GM19438 (cell line): ENCODE data around the gene ADGRD2.
A peak's percentile ranks its signal among the peaks of the same experiment; 100 is the strongest.
"Not testable (repeated sequence)": the region's sequence is repeated elsewhere in the genome, so short reads cannot be mapped to it uniquely, and the experiment has no call there.

Source experiments
- ATAC-seq: cut with Tn5 transposase; IDR thresholded peaks from one replicate; pipeline ENCODE4 v1.9.1; 2021; ENCODE audit warnings: low read depth; ENCODE audit not compliant: unreplicated experiment

ADGRD2 gene, protein sequence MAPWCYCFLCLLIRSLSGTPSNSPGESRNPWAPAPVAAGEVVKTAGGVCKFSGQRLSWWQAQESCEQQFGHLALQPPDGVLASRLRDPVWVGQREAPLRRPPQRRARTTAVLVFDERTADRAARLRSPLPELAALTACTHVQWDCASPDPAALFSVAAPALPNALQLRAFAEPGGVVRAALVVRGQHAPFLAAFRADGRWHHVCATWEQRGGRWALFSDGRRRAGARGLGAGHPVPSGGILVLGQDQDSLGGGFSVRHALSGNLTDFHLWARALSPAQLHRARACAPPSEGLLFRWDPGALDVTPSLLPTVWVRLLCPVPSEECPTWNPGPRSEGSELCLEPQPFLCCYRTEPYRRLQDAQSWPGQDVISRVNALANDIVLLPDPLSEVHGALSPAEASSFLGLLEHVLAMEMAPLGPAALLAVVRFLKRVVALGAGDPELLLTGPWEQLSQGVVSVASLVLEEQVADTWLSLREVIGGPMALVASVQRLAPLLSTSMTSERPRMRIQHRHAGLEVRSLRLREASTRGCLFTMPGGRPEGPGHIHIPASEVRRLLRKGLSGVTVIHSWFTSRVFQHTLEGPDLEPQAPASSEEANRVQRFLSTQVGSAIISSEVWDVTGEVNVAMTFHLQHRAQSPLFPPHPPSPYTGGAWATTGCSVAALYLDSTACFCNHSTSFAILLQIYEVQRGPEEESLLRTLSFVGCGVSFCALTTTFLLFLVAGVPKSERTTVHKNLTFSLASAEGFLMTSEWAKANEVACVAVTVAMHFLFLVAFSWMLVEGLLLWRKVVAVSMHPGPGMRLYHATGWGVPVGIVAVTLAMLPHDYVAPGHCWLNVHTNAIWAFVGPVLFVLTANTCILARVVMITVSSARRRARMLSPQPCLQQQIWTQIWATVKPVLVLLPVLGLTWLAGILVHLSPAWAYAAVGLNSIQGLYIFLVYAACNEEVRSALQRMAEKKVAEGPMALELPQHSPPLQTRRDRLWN

DNA sequence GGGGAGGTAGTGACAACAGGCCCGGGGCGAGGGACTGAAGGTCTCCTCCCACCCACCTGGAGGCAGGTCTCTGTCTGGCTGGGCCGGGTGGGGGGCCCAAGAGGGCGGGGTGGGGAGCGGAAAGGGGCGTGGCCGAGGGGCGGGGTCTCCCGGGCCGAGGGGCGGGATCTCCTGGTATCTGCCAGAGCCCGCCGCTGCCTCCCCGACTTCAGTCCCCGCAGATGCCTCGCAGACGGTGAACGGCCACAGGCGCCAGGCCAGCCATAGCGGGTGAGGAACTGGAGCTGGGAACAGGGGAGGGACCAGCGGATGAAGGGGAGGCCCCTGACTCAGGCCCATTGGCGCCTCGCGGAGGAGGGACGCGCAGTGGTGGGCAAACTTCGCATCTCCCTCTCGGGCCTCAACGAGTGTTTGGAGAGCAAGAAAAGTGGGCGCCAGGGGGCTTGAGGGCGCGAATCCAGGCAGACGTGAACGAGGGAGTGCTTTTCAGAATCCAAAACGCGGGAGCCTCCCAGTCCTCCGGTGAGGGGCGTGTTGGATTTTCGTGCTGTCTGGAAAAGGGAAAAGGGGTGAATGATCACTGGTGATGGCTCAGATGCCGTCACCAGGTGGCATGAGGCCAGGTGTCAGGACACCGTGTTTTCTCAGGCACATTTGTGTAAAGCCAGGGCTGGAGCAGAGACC is at the start of gene ADGRD2:
Gene ADGRD2, plus strand, starts transcription at position 211 of the 684 bp plus-strand sequence. CDS start 1,216 bp downstream, outside the sequence.
- ATAC-seq: no peak

DNA sequence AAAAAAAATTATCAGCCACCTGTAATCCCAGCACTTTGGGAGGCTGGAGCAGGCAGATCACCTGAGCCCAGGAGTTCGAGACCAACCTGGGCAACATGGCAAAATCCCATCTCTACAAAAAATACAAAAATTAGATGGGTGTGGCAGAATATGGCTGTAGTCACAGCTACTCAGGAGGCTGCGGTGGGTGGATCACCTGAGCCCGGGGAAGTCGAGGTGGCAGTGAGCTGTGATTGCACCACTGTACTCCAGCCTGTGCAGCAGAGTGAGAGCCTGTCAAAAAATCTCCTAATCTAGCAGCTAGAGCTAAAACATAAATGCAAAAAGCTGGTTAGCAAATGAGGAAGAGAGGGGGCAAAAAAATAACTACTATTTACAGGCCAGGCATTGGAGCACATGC is 47.0 kb upstream of the ADGRD2 start:
- no peak for ATAC-seq

DNA sequence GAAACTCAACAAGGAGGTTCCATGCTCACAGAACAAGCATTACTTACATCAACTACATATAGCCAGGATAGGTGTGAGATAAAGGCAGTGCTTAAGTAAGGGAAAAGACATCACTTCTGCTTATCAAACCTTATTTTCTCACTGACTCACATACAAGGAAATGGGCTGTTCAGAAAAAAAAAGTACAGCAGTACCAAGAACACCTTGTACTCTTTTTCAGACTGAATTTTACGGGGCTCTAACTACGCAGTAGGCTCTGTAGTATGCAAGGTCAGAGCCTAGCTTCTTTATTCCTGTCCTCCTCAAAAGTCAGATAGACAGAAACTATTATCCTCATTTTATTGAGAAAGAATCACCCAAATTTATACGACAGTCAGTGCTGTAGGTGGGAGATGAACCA is 40.8 kb upstream of the ADGRD2 start:
- ATAC-seq: no peak

DNA sequence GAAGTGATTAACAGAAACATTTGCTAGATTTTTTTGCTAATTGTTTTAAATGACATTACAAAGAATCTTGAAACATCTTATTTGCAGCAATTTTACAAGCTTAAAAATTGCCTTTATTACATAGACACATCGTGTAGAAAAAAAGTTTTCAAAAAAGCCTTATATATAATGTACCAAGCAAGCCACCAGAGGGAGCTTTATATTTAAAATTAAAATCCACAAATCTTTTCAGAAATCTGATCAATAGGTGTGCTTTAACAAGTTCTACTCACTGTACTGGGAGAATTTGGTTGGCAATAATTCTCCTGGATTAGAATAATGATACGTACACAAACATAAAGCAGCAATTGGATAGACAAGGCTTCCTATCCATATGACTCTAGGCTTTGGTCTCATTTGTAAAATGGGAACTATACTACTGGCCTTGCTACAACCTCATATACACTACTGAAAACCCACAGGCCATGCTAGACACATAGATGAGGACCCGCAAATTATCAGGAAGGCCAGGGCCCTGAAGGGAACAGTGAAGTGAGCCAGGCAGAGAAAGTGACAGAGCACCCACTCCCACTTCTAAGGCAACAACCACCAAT is 39.8 kb upstream of the ADGRD2 start:
- no peak for ATAC-seq

DNA sequence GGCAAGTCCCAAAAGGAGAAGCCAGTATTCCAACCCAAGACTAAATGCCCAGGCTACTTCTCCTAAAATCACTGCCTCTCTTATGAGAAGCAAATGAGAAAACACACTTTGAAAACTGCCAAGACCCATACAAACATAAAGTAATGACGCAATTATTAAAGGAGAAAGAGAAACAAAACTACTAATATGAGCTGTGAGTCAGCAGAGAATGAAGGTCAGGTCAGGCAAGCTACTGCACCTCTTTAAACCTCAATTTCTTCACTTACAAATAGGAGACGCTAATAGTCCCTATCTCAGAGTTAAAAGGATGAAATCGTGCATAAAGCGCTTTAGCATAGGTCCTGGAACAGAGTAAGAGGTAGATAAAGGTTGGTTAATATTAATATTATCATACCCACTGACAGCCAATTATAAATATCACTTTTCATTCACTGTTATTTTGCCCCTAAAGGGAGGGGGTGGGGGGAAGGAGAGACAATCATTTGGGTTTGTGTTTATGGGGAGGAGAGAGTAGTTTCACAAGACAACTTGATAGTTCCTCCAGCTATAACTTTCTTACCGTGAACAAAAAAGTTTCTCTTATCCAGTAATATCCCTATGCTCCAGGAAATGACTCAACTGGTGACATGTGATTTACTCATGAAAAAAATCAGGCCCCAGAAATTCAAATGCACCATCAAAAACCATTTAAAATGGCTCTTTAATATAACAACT is 38.6 kb upstream of the ADGRD2 start:
- no peak for ATAC-seq

DNA sequence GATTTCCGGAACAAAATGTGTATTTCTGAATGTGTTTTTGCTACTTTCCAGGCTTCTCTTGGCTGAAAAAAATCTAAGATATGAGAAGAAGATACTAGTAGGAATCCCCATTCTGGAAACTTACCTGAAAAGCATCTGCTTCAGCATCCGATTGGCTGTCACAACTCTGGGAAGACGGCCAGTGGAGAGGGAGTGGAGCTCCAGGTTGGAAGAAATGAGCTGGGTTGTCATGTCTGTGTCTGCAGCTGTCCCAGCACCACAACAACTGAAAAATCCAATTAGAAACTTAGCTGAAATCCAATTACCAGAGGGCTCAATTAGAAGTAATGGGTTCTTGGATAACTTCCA is 38.0 kb upstream of the ADGRD2 start:
- no peak for ATAC-seq

DNA sequence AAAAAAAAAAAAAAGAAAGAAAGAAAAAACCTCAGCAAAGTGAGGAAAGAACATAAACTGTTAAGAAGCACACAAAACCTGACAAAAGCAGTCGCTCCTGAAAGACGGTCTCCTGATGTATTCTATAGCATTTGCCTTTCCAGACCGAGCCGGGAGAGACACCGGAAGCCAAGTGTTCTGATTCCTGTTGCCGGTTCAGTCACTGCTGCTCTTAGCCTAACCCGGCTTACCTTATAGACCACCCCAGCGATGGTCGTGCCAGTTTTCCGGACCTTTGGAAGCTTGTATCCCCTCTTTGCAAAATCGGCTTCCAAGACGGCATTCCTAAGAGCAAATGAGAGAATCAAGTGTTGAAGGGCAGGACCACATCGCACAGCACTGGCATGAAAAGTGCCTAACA is 35.6 kb upstream of the ADGRD2 start:
- no peak for ATAC-seq

DNA sequence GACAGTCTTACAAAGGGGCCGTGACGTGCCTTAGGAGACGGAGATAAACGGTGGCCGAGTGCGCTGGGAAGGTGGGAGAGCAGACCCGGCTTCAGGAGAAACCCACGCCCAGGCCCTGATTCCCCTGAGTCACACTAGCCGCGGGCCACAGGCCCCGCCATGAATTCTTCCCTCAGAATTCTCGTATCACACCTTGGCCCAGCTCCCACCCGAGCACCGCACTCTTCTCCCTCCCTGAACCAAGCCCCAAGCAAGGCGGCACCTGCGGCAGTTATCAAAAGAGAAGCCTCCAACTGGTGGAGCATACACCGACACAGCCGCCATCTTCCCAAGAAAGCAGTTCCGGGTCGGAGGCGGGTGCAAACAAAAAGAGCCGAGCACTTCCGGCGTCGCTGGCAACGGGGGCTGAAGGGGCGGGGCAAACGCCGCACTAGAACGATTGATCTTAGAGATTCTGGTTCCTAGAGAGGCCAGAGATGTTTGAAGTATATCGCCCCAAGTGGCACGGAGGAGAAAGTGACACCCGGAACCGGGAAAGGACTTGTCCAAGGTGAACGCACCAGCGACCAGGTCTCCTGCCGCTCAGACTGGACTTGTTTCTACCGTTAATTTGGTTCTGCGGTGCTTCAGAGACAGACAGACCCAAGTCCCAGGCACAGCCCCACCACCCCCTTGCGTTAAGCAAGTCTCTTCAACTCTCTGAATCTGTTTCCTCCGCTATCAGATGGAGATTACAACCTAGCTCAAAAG is 35.0 kb upstream of the ADGRD2 start, which contains the start of gene PSMB7:
Gene PSMB7, minus strand, starts transcription at position 341 of the 750 bp plus-strand sequence. Its CDS starts 17 bp downstream, at position 324.
- peak; percentile 90 for ATAC-seq

DNA sequence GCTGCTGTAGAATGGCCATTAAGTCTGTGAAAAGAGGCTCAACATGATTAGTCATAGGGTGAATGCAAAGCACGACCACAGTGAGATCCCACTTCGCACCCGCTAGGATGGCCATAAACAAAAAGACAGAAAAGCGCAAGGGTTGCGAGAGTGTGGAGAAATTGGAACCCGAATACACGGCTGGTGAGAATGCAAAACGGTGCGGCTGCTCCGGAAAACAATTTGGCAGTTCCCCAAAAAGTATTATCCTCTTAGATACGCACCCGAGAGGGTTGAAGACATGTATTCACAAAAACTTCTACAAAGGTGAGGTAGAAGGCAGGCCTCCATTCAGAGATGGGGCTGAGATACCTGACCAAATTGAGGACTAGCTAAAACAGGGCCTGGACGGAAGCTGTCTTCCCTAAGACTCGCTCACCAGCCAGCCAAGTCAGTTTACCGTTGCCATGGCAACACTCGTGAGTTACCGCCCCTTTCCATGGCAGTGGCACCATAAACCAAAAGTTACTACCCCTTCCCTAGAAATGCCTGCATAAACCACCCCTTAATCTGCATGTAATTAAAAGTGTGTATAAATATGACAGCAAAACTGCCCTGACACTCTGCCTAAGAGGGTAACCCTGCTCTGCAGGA is 34.3 kb upstream of the ADGRD2 start:
- no peak for ATAC-seq

DNA sequence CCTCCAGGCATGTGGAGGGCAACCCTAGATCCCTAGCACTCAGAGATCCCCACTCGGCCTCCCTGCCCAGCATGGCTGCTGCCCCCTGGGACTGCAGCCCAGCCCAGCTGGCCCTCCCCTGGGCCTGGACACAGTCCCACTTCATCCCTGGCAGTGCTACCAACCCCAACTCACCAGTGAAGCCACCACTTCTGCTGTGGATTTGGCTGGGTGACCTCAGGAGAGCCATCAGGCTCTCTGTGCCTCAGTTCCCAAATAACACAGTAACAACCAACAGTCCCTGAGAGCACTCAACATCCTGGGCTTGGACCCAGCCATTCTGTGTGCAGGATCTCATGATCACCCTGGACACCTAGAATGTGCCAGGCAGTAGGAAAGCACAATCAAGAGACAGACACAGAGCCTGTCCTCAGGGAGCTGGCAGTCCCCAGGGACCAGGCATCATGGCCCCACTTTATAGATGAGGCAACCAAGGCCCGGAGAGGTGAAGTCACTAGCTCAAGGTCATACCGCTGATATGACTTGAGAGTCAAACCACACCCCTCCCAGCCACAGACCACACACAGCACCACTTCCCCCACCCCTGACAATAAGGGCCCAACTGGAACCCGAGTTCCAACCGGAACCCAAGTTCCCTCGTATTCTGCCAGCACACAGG is 30.3 kb upstream of the ADGRD2 start:
- ATAC-seq: no peak

DNA sequence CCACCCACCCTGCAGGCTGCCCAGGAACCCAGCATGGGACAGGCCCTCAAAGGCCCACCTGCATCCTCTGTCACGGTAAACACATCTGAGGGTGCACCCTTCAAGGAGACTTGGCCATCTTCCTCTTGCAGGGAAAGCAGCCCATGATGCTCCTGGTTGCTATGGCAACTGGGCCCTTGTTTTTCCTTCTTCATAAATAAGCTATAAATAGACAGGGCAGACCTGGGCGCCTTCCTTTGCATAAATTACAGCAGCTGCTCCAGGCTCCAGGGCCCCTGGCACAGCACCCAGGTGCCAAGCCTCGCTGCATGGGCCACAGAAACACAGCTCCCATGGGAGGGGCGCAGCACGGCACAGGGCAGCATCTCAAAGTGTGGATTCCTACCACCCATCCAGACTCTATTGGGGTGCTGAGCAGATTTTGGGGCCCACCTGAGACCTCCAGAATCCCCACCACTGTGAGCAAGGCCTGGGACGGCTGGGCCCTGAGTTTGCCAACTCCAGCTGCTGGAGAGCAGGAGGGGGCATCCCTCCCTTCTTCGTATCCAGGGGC is 29.2 kb upstream of the ADGRD2 start:
- ATAC-seq: no peak

DNA sequence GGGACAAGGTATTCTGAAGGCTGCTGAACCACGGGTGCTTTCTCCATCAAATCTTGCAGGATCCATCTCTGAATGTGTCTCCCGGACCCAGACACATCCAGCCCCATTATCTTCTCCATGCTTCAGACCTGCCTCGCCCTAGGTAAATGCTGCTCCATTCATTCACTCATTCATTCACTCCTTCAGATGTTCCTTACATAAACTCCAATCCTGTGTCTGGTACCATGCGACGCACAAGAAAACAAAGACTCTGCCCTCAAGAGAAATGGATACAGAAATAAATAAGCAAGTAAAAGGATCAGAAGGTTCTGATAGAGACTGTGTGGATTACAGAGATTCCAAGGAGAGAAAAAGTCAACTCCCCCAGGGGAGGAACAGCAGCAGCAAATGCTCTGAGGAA is 27.1 kb upstream of the ADGRD2 start:
- ATAC-seq: no peak

DNA sequence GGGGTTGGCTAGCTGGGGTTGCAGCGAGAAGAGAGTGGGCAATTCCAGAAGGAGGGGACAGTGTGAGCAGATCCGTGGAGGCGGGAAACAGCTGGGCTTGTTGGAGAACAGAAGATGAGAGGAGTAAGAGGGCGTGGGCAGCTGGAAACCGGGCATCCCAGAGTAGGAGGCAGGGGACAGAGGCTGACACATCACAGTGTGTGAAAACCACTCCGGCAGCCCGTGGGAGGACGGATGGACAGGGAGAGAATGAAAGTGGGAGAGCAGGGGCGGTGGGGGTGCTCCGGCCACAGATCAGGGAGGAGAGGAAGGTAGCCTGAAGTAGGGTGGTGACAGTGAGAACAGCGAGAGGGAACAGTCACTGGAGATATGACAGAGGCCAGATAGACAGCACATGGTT is 26.7 kb upstream of the ADGRD2 start:
- ATAC-seq: no peak

DNA sequence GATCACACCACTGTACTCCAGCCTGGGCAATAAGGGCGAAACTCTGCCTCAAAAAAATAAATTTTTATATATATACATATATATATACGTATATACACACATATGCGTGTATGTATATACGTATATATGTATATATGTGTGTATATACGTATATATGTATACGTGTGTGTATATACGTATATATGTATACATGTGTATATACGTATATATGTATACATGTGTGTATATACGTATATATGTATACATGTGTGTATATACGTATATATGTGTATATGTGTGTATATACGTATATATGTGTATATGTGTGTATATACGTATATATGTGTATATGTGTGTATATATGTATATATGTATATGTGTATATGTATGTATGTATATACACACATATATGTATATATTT is 24.5 kb upstream of the ADGRD2 start:
- not testable (repeated sequence) for ATAC-seq

DNA sequence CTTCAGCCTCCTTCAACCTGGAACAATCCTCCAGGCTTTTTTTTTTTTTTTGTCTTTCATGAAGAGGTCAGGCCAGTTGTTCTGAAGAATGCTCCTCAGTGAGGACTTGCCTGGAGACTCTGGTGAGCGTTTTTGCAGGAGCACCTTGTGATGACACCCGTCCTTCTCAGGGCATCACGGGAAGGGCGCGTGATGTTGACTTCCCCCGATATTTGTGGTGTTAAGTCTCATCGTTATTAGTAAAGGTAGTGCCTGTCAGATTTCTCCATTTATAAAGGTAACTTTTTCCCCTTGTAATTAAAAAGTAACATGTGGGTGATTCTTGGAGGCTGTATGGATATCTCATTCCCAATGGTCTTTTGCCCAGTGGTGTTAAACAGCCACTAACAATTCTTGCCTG is 23.9 kb upstream of the ADGRD2 start:
- no peak for ATAC-seq

DNA sequence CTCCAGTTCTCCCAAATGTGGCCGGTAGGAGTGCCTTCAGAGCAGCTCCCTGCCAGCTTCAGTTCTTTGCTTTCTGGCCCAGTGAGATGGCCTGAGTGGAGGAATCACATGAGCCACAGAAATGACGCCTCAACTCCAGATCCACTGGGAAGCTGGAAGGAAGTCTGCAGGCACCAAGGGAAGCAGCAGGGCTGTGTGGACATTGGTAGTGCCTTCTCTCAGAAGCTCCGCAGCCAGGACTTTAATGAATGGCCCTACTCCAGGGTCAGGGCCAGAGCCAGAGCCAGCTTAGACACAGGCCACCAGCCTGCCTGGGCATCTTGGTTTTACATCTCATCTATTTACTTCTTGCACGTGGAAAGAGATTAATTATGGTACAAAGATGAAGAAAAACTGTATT is 23.0 kb upstream of the ADGRD2 start:
- no peak for ATAC-seq

DNA sequence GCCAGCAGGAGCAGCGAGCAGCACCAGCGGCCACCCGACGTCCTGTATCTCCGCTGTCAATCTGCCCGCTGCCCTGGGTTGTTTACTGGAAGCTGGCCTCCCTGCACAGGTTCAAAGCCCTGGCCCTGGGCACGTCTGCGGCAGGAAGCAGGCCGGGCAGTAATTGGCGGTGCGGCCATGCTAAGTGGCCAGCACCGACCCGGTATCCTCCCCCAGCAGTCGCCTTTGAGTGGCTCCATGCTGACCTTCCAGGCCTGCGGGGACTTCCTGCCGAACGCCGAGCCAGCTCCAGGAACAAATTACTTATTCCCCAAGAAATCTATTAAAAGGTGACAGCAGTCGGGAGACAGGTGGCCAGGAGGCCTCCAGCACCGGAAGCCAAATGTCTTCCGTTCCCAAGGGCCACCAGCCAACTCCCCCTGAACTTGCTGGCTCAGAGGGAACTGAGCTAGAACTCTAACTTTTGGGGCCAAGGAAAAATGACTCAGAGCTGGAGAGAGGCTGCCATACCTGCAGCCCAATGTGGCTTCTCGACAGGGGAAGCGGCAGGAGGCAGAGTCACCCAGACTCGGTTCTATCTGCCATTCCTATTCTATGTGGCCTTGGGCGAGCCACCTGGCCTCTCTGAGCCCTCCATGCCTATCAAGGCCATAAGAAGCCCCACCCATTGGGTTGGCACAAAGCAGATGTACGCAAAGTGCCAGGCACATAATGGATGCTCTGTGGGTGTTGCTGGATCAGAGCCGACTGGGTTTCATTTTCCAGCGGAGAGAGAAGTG is 21.3 kb upstream of the ADGRD2 start:
- ATAC-seq: no peak
